Loucy (cell line): ENCODE data around the gene CTBP2.

Experiments
- H2AFZ ChIP-seq: fragments of 200-600 bp; sonication (generic); 2 replicates; pipeline ENCODE4 v1.6.0; 2016; ENCODE audit warnings: antibody characterized with exemption, mild to moderate bottlenecking, low read length, moderate library complexity
- H3F3A ChIP-seq: fragments of 200-600 bp; 2 replicates; pipeline ENCODE4 v1.6.0; 2016; ENCODE audit warnings: antibody characterized with exemption, low read depth, mild to moderate bottlenecking
- H3K27me3 ChIP-seq: fragments of 200-600 bp; sonication (generic); 2 replicates; pipeline ENCODE4 v1.6.1; 2014; ENCODE audit warnings: low read length, mild to moderate bottlenecking; ENCODE audit not compliant: insufficient read depth, poor library complexity, severe bottlenecking
- H3K36me3 ChIP-seq: fragments of 200-600 bp; sonication (generic); 2 replicates; pipeline ENCODE4 v1.6.1; 2016; ENCODE audit warnings: low read length; ENCODE audit not compliant: insufficient read depth
- H3K4me1 ChIP-seq: fragments of 200-600 bp; sonication (generic); 2 replicates; pipeline ENCODE4 v1.5.1; 2014; ENCODE audit warnings: low read length, mild to moderate bottlenecking; ENCODE audit not compliant: insufficient read depth, poor library complexity, severe bottlenecking
- H3K4me2 ChIP-seq: fragments of 200-600 bp; sonication (generic); 2 replicates; pipeline ENCODE4 v1.6.0; 2014; ENCODE audit warnings: antibody characterized with exemption, low read length, low read depth, mild to moderate bottlenecking; ENCODE audit not compliant: poor library complexity, severe bottlenecking
- H3K4me3 ChIP-seq: fragments of 200-600 bp; sonication (generic); 2 replicates; pipeline ENCODE4 v1.5.1; 2014; ENCODE audit warnings: low read length, mild to moderate bottlenecking, mixed read lengths; ENCODE audit not compliant: poor library complexity, severe bottlenecking
- H3K79me2 ChIP-seq: fragments of 200-600 bp; sonication (generic); 2 replicates; pipeline ENCODE4 v1.6.1; 2014; ENCODE audit warnings: low read length; ENCODE audit not compliant: insufficient read depth
- H3K9ac ChIP-seq: fragments of 200-600 bp; sonication (generic); 2 replicates; pipeline ENCODE4 v1.6.0; 2014; ENCODE audit warnings: mild to moderate bottlenecking, low read depth, low read length, moderate library complexity; ENCODE audit not compliant: poor library complexity, severe bottlenecking
- H3K9me2 ChIP-seq: fragments of 200-600 bp; sonication (generic); replicated peaks from 2 replicates; pipeline ENCODE4 v1.6.1; 2016; ENCODE audit warnings: low read depth, low read length, mixed read lengths
- H3K9me3 ChIP-seq: fragments of 200-600 bp; sonication (generic); 2 replicates; pipeline ENCODE4 v1.6.1; 2014; ENCODE audit warnings: mild to moderate bottlenecking, antibody characterized with exemption, low read length, low read depth; ENCODE audit not compliant: insufficient read depth
- H4K20me1 ChIP-seq: fragments of 200-600 bp; sonication (generic); 2 replicates; pipeline ENCODE4 v1.6.0; 2014; ENCODE audit warnings: antibody characterized with exemption, low read length, mild to moderate bottlenecking; ENCODE audit not compliant: insufficient read depth, poor library complexity, severe bottlenecking
- EZH2phosphoT487 ChIP-seq: fragments of 200-600 bp; IDR thresholded peaks from 2 replicates; pipeline ENCODE4 v1.6.1; 2018; ENCODE audit warnings: antibody characterized with exemption, mild to moderate bottlenecking, moderate library complexity, borderline replicate concordance
- TF ChIP-seq, protein P1 (sequence below): fragments of 200-600 bp; sonication (generic); conservative IDR thresholded peaks from 2 replicates; pipeline ENCODE4 v1.5.1; 2014; ENCODE audit warnings: mild to moderate bottlenecking, antibody characterized with exemption, low read length

CTBP2 gene

DNA sequence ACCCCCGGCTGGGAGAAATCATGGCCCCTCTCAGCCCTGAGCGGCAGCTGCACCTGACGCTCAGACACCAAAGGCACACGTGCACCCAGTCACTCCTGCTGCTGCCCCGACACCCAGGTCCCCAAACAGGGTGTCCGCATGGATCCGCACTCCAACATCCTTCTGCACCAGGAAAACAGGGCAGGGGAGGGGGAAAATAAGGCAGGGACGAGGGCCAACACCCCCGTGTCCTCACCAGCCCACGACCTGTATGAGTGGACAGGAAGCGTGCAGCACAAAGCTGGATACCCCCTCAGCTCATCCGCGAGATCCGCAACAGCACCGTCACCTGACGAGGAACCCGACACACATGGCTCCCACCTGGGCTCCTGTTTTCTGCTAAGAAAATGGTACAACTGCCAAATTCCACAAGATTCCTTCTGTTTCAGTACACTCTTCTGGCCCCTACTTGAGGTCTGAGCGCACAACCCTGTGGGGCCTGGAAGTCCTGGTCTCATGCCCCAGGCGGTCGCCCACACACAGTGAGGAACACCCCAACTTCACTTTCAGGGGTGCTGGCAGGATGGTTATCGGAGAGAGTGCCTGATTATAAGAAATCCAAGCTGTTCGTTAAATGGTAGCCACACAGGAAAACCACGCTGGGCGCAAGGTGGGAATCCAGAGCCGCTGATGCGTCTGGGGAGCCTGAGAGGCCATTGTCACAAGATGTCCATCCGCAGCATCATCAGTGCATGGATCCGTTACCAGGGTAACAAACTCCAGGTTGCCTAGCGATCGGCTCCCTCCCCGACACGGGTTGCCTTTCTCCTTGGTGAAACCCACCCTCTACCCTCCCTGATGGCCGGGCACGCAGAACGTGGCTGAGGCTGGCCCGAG is 154.8 kb downstream of the CTBP2 start:
- TF ChIP-seq EZH2phosphoT487: no peak
- TF ChIP-seq, protein P1, sequence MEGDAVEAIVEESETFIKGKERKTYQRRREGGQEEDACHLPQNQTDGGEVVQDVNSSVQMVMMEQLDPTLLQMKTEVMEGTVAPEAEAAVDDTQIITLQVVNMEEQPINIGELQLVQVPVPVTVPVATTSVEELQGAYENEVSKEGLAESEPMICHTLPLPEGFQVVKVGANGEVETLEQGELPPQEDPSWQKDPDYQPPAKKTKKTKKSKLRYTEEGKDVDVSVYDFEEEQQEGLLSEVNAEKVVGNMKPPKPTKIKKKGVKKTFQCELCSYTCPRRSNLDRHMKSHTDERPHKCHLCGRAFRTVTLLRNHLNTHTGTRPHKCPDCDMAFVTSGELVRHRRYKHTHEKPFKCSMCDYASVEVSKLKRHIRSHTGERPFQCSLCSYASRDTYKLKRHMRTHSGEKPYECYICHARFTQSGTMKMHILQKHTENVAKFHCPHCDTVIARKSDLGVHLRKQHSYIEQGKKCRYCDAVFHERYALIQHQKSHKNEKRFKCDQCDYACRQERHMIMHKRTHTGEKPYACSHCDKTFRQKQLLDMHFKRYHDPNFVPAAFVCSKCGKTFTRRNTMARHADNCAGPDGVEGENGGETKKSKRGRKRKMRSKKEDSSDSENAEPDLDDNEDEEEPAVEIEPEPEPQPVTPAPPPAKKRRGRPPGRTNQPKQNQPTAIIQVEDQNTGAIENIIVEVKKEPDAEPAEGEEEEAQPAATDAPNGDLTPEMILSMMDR: no peak
- Histone ChIP-seq H3K4me1 (no peaks in the 10 kb centered on the region), H3K9me2 (no peaks in the 10 kb centered on the region), H3K4me2 (no peak overlapping the region), H3K27me3 (no peaks in the 10 kb centered on the region), H4K20me1 (no peaks in the 10 kb centered on the region), H3K9me3 (no peaks in the 10 kb centered on the region), H3K9ac (no peak overlapping the region), H2AFZ (no peak overlapping the region), H3F3A (no peaks in the 10 kb centered on the region), H3K36me3 (no peaks in the 10 kb centered on the region), H3K4me3 (no peak overlapping the region), H3K79me2 (no peaks in the 10 kb centered on the region)

DNA sequence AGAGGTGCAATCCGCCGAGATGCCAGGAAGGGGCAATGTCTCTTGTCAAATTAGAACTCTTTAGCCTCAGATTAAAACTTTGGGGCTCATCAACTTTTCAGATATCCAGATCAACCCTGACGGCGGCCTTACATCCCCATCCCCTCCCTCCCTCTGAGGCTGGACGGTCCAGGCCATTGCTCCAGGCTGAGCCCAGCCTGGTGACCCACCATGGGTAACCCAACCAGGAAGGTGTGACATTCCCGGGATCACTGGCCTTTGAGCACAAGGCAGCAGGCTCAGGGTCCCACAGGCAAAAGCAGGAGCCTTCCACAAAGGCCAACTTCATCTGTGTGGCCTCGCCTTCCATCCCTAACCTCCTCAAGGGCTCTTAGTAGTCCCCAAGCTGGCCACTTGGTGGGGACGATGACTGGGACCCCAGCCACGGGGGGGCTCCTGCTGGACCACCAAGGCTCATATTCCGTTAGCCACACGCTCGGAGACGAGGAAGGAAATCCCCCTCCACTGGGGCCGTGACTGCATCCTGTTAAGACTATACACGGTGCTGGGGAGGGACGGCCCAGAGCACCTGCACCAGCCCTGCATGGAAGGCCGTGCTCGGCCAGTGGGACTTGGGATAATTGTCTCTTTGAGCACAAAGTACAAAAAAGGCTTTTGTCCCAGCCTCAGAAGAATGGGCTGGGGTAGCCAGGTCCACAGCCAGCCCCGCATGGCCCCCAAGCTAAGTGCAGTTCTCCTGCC is 155.6 kb downstream of the CTBP2 start:
- Histone ChIP-seq H3K27me3 (no peaks in the 10 kb centered on the region), H3K9ac (no peak overlapping the region), H3F3A (no peaks in the 10 kb centered on the region), H3K4me3 (no peak overlapping the region), H4K20me1 (no peaks in the 10 kb centered on the region), H3K36me3 (no peaks in the 10 kb centered on the region), H3K4me2 (no peak overlapping the region), H3K9me3 (no peaks in the 10 kb centered on the region), H2AFZ (no peak overlapping the region), H3K4me1 (peaks cover 3% of the 10 kb centered on the region), H3K9me2 (no peaks in the 10 kb centered on the region), H3K79me2 (no peaks in the 10 kb centered on the region)
- TF ChIP-seq, protein P1: no peak
- no peak for TF ChIP-seq EZH2phosphoT487

DNA sequence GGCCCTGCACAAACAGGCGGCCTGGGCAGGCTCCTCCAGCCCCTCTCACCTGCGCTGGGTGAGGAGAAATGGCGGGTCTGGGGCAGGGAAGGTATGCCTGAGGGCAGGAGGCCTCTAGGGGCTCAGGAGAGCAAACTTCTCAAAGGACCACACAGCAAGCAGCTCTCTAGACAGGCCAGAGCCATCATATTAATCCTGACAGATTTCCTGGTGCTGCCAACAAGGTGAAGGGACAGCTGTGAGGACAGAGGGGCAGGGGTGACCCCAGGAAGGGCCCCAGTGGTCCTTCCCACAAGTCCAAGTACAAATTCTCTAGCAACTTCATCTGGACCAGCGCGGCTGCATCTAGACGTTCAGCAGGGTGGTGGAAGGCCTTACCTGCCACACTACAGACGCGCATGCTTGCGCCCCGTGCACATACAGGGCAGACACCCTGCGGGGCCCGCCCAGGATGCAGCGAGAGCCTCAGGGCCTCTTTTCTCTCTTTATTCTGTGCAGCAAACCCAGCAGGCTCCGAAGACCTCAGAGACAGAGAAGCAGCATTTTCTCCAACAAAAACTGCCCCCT is 156.4 kb downstream of the CTBP2 start:
- H3K36me3 ChIP-seq: no peaks in the 10 kb centered on the region

More for the DNA sequence above, 156.4 kb downstream of the CTBP2 start:
- no peaks in the 10 kb centered on the region for H4K20me1 ChIP-seq
- no peaks in the 10 kb centered on the region for H3K79me2 ChIP-seq
- H3F3A ChIP-seq: no peaks in the 10 kb centered on the region
- H3K4me3 ChIP-seq: no peak overlapping the region
- no peak overlapping the region for H3K4me2 ChIP-seq
- H3K4me1 ChIP-seq: peaks cover 3% of the 10 kb centered on the region
- TF ChIP-seq EZH2phosphoT487: no peak
- TF ChIP-seq, protein P1: no peak
- H3K27me3 ChIP-seq: no peaks in the 10 kb centered on the region
- H3K9me2 ChIP-seq: no peaks in the 10 kb centered on the region
- H3K9me3 ChIP-seq: no peaks in the 10 kb centered on the region
- no peak overlapping the region for H3K9ac ChIP-seq
- H2AFZ ChIP-seq: no peak overlapping the region
